Astrocyte of the cerebellum (primary cell): ENCODE results near the gene RGS12.

Experiments used
- DNase-seq: peaks from one replicate; pipeline ENCODE4 v3.0.0-alpha.2; 2011; ENCODE audit warnings: low read depth
- H3K4me3 ChIP-seq: 2 replicates; pipeline ENCODE4 v1.5.1; 2011; ENCODE audit warnings: mild to moderate bottlenecking, low read depth, low read length, moderate library complexity
- CTCF ChIP-seq: IDR thresholded peaks from 2 replicates; pipeline ENCODE4 v1.5.1; 2012; ENCODE audit warnings: low read length, low read depth, moderate library complexity, mild to moderate bottlenecking; ENCODE audit errors: missing control alignments
- in situ Hi-C: cut with HindIII; loops from 2 replicates; pipeline ENCODE4 v1.10.0; 2017; ENCODE audit warnings: low sequenced_read_pairs

RGS12 gene

GRCh38 chr4:3246458-3247398 is 46.1 kb upstream of the RGS12 start:
- no peak for DNase-seq
- TF ChIP-seq CTCF = no peak
- no peak overlapping the region for H3K4me3 ChIP-seq
- in situ Hi-C loops = no loop called here

GRCh38 chr4:3247399-3248177 is 45.2 kb upstream of the RGS12 start:
- no peak for DNase-seq
- in situ Hi-C loops = no loop called here
- no peak overlapping the region for H3K4me3 ChIP-seq
- TF ChIP-seq CTCF = no peak

- in situ Hi-C loops = no loop called here
Measured at GRCh38 chr4:3248178-3248480, 44.7 kb upstream of the RGS12 start.

GRCh38 chr4:3248811-3249661 is 43.8 kb upstream of the RGS12 start, which contains the start of gene MSANTD1:
Gene MSANTD1, plus strand, starts transcription at chr4:3249159. Its CDS starts 64 bp downstream, at chr4:3249223.
- TF ChIP-seq CTCF = no peak
- in situ Hi-C loops = no loop called here
- no peak within 1 kb of the TSS for H3K4me3 ChIP-seq
- no peak for DNase-seq

More at GRCh38 chr4:3248178-3248480, 44.7 kb upstream of the RGS12 start:
- no peak for DNase-seq
- no peak for TF ChIP-seq CTCF
- H3K4me3 ChIP-seq = no peak overlapping the region

- no peak for DNase-seq
- in situ Hi-C loops = no loop called here
- no peak for TF ChIP-seq CTCF
- H3K4me3 ChIP-seq = no peak overlapping the region
Measured at GRCh38 chr4:3249711-3250437, 42.9 kb upstream of the RGS12 start.

GRCh38 chr4:3250438-3250955 is 42.3 kb upstream of the RGS12 start:
- in situ Hi-C loops = no loop called here
- no peak for TF ChIP-seq CTCF
- DNase-seq = no peak
- no peak overlapping the region for H3K4me3 ChIP-seq
